ENCODE results near the gene OR2C3.
"Not testable (repeated sequence)": the region's sequence is repeated elsewhere in the genome, so short reads cannot be mapped to it uniquely, and the experiment has no call there.

OR2C3 gene

GRCh38 chr1:247517795-247518612 is 18.2 kb downstream of the OR2C3 start:
- no peak for DNase-seq

- no peak for DNase-seq
Measured at GRCh38 chr1:247506831-247507230, 29.4 kb downstream of the OR2C3 start.

- no peak for DNase-seq
Measured at GRCh38 chr1:247500865-247501264, 35.4 kb downstream of the OR2C3 start.

- no peak for DNase-seq
Measured at GRCh38 chr1:247496581-247497285, 39.5 kb downstream of the OR2C3 start.

- DNase-seq = no peak
Measured at GRCh38 chr1:247494767-247495166, 41.5 kb downstream of the OR2C3 start.

- DNase-seq = no peak
Measured at GRCh38 chr1:247493106-247493505, 43.1 kb downstream of the OR2C3 start.

- no peak for DNase-seq
Measured at GRCh38 chr1:247491328-247491727, 44.9 kb downstream of the OR2C3 start.

- DNase-seq = no peak
Measured at GRCh38 chr1:247487057-247487456, 49.2 kb downstream of the OR2C3 start.

- no peak for DNase-seq
Measured at GRCh38 chr1:247482747-247483146, 53.5 kb downstream of the OR2C3 start.

GRCh38 chr1:247476328-247477058 is 59.7 kb downstream of the OR2C3 start:
- not testable (repeated sequence) for DNase-seq

- no peak for DNase-seq
Measured at GRCh38 chr1:247475793-247476192, 60.4 kb downstream of the OR2C3 start.
